C4-2B (cell line): ENCODE measurements around the gene TDRD3.
"Not testable (repeated sequence)": the region's sequence is repeated elsewhere in the genome, so short reads cannot be mapped to it uniquely, and the experiment has no call there.

Experiments
- H3K27ac ChIP-seq: fragments of 450-650 bp; 2 replicates; pipeline ENCODE4 v1.5.1; 2017
- ZFX ChIP-seq: fragments of 450-650 bp; IDR thresholded peaks from 2 replicates; pipeline ENCODE4 v1.6.1; 2017
- TF ChIP-seq, protein P1 (sequence below): fragments of 450-650 bp; conservative IDR thresholded peaks from 2 replicates; pipeline ENCODE4 v1.5.1; 2017; ENCODE audit warnings: mild to moderate bottlenecking

Gene TDRD3

GRCh38 chr13:60402022-60402421 is 5.0 kb downstream of the TDRD3 start:
- H3K27ac ChIP-seq = no peak overlapping the region
- no peak for TF ChIP-seq ZFX
- TF ChIP-seq, protein P1, sequence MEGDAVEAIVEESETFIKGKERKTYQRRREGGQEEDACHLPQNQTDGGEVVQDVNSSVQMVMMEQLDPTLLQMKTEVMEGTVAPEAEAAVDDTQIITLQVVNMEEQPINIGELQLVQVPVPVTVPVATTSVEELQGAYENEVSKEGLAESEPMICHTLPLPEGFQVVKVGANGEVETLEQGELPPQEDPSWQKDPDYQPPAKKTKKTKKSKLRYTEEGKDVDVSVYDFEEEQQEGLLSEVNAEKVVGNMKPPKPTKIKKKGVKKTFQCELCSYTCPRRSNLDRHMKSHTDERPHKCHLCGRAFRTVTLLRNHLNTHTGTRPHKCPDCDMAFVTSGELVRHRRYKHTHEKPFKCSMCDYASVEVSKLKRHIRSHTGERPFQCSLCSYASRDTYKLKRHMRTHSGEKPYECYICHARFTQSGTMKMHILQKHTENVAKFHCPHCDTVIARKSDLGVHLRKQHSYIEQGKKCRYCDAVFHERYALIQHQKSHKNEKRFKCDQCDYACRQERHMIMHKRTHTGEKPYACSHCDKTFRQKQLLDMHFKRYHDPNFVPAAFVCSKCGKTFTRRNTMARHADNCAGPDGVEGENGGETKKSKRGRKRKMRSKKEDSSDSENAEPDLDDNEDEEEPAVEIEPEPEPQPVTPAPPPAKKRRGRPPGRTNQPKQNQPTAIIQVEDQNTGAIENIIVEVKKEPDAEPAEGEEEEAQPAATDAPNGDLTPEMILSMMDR = no peak

DNA sequence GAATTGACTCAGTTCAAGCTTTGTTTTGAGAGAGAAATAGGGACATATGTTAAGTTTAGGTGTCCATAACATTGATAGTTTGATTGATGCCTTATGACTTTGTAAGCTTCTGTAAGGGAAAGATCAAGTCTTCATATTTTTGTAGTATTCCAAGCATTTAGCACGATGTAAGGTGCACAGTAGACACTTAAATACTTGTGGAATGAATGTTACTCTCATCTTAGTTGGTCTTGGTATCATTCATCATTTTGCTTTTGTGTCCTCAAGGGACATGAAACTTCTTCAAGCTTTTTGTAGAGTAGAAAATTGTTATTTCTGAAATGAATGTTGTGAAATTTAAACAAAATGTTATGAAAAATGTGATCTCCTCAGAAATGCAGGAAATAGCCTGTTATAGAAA is 10.1 kb downstream of the TDRD3 start:
- TF ChIP-seq ZFX = no peak
- TF ChIP-seq, protein P1 = no peak
- no peak overlapping the region for H3K27ac ChIP-seq

DNA sequence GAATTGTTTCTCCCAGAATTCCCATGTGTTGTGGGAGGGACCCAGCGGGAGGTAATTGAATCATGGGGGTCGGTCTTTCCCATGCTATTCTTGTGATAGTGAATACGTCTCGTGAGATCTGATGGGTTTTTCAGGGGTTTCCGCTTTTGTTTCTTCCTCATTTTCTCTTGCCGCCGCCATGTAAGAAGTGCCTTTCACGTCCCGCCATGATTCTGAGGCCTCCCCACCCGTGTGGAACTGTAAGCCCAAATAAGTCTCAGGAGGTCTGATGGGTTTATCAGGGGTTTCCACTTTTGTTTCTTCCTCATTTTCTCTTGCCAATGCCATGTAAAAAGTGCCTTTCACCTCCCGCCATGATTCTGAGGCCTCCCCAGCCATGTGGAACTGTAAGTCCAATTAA is 10.8 kb downstream of the TDRD3 start:
- not testable (repeated sequence) for H3K27ac ChIP-seq

DNA sequence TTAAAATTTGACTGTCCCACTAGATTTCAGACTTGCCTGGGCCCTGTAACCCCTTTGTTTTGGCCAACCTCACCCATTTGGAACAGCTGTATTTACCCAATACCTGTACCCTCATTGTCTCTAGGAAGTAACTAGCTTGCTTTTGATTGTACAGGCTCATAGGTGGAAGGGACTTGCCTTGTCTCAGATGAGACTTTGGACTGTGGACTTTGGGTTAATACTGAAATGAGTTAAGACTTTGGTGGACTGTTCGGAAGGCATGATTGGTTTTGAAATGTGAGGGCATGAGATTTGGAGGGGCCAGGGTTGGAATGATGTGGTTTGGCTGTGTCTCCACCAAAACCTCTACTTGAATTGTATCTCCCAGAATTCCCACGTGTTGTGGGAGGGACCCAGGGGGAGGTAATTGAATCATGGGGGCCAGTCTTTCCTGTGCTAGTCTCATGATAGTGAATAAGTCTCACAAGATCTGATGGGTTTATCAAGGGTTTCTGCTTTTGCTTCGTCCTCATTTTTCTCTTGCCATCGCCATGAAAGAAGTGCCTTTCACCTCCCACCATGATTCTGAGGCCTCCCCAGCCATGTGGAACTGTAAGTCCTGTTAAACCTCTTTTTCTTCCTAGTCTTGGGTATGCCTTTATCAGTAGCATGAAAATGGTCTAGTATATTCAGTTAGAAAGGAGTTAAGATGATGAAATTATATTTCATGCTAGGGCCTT is 12.7 kb downstream of the TDRD3 start:
- not testable (repeated sequence) for H3K27ac ChIP-seq

- TF ChIP-seq ZFX = no peak
- TF ChIP-seq, protein P1 = no peak
- H3K27ac ChIP-seq = no peak overlapping the region
Measured at GRCh38 chr13:60410299-60410698, 13.3 kb downstream of the TDRD3 start.

DNA sequence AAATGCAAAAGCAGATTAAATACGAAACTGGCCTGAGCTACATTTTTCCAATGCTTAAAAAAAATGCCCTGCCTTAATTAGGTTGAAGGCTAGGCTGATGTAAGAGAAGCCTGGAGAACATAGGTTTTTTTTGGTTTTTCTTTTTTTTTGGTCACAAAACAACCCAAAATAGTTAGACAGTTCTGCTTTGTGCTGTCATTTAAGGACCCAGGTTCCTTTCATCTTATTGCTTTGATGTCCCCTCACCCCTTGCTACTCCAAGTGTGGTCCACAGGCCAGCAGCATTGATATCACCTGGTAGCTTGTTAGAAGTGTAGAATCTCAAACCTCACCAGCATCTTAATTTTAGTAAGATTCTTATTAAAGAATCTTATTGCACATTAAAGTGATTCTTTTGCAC is 14.4 kb downstream of the TDRD3 start:
- H3K27ac ChIP-seq = no peak overlapping the region
- TF ChIP-seq, protein P1 = no peak
- no peak for TF ChIP-seq ZFX

DNA sequence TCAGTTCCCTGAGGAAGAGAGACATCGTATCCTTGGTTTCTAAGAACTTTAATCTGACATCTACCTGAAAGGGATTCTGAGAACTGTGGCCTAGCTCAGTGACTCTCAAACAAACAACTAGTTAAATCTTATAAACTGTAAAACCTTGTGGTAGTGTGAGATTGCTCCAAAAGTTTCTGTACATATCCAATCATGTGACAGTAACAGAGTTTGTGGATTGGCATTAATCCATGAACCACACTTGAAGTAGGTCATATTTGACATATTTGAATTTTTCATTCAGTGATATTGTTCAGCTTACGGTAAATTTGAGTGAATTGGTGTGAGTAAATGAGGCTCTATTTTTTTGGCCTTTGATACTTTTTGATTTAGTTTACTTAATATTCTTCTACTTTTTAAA is 15.0 kb downstream of the TDRD3 start:
- no peak overlapping the region for H3K27ac ChIP-seq
- TF ChIP-seq, protein P1 = no peak
- TF ChIP-seq ZFX = no peak

GRCh38 chr13:60412909-60413616 is 16.0 kb downstream of the TDRD3 start:
- TF ChIP-seq, protein P1 = no peak
- TF ChIP-seq ZFX = no peak
- H3K27ac ChIP-seq = no peak overlapping the region
